IMR-90 (cell line): Measurements from ENCODE around the gene FRMD5. TPM values are rescaled to one million over a fixed set of nuclear protein-coding genes. Genes with fewer than 3 reads are reported as not detected.

Experiments
- ATAC-seq: fragments of 200-7000 bp; cut with Tn5 transposase; 2 replicates; pipeline ENCODE4 v1.9.1; 2020; ENCODE audit warnings: low read depth, mild to moderate bottlenecking, moderate library complexity
- BruUV-seq: library from RNA; stranded (reverse); fragments of 400-500 nt; replicated peaks from 2 replicates; lab custom pipeline; 2021; lab: Mats Ljungman, UMichigan
- CTCF ChIA-PET: fragments of 300-600 bp; formaldehyde crosslinking; extraction: SDS; loops from one replicate; lab custom pipeline; 2021; ENCODE audit warnings: antibody characterized with exemption; lab: Yijun Ruan, JAX
- POLR2A ChIA-PET: fragments of 300-600 bp; sonication (Branson Sonifier 250); formaldehyde crosslinking; loops from one replicate; lab custom pipeline; 2022; ENCODE audit warnings: antibody characterized with exemption; ENCODE audit not compliant: unreplicated experiment; lab: Charles Lee
- DNase-seq: peaks from one replicate; pipeline ENCODE4 v3.0.0; 2013
- H2AFZ ChIP-seq: replicated peaks from 2 replicates; pipeline ENCODE3; 2013; ENCODE audit warnings: low read length, mild to moderate bottlenecking; ENCODE audit not compliant: poor library complexity
- H2AK5ac ChIP-seq: 2 replicates; pipeline ENCODE4 v1.6.1; 2013; ENCODE audit warnings: low read depth, low read length, inconsistent platforms
- H2AK9ac ChIP-seq: replicated peaks from 2 replicates; pipeline ENCODE3; 2013; ENCODE audit warnings: mild to moderate bottlenecking, low read depth, low read length, moderate library complexity; ENCODE audit not compliant: poor library complexity
- H2BK120ac ChIP-seq: 2 replicates; pipeline ENCODE4 v1.6.1; 2013; ENCODE audit warnings: low read depth, low read length, inconsistent platforms
- H2BK15ac ChIP-seq: 3 replicates; pipeline ENCODE4 v1.6.1; 2013; ENCODE audit warnings: low read depth, low read length, inconsistent platforms
- H2BK20ac ChIP-seq: 2 replicates; pipeline ENCODE4 v1.6.1; 2013; ENCODE audit warnings: low read depth, mild to moderate bottlenecking, inconsistent platforms, low read length, moderate library complexity
- H2BK5ac ChIP-seq: 2 replicates; pipeline ENCODE4 v1.6.1; 2013; ENCODE audit warnings: mild to moderate bottlenecking, low read depth, low read length, inconsistent platforms; ENCODE audit not compliant: poor library complexity, severe bottlenecking
- H3K14ac ChIP-seq: replicated peaks from 2 replicates; pipeline ENCODE4 v1.6.1; 2013; ENCODE audit warnings: low read depth, low read length, inconsistent platforms
- H3K18ac ChIP-seq: 2 replicates; pipeline ENCODE4 v1.6.1; 2013; ENCODE audit warnings: low read depth, low read length, control low read depth
- H3K23ac ChIP-seq: 2 replicates; pipeline ENCODE4 v1.6.1; 2013; ENCODE audit warnings: low read depth, low read length, inconsistent platforms
- H3K27ac ChIP-seq: 2 replicates; pipeline ENCODE4 v1.5.1; 2013; ENCODE audit warnings: mild to moderate bottlenecking, control low read depth, low read length; ENCODE audit not compliant: insufficient read depth
- H3K27me3 ChIP-seq: 2 replicates; pipeline ENCODE4 v1.6.1; 2013; ENCODE audit warnings: low read length; ENCODE audit not compliant: control insufficient read depth, insufficient read depth
- H3K36me3 ChIP-seq: 2 replicates; pipeline ENCODE4 v1.6.1; 2013; ENCODE audit warnings: low read length, mixed read lengths; ENCODE audit not compliant: control insufficient read depth, insufficient read depth
- H3K4ac ChIP-seq: 2 replicates; pipeline ENCODE4 v1.6.1; 2013; ENCODE audit warnings: low read depth, low read length, inconsistent platforms
- H3K4me1 ChIP-seq: 2 replicates; pipeline ENCODE4 v1.6.1; 2013; ENCODE audit warnings: low read length, mixed read lengths; ENCODE audit not compliant: control insufficient read depth, insufficient read depth
- H3K4me2 ChIP-seq: 2 replicates; pipeline ENCODE4 v1.6.1; 2013; ENCODE audit warnings: low read depth, mild to moderate bottlenecking, control low read depth, low read length, moderate library complexity
- H3K4me3 ChIP-seq: 2 replicates; pipeline ENCODE4 v1.5.1; 2013; ENCODE audit warnings: low read depth, mild to moderate bottlenecking, control low read depth, low read length, moderate library complexity; ENCODE audit not compliant: insufficient read depth
- H3K56ac ChIP-seq: 2 replicates; pipeline ENCODE4 v1.6.1; 2013; ENCODE audit warnings: low read length, inconsistent platforms; ENCODE audit not compliant: insufficient read depth; ENCODE audit errors: extremely low read depth
- H3K79me1 ChIP-seq, 2 experiments: 2 replicates each; pipeline ENCODE4 v1.6.1; 2013; ENCODE audit warnings: low read length in 2 of 2, inconsistent platforms in 1 of 2, low read depth in 1 of 2
- H3K9ac ChIP-seq: 2 replicates; pipeline ENCODE4 v1.6.1; 2013; ENCODE audit warnings: low read depth, low read length, control low read depth
- H3K9me1 ChIP-seq: 2 replicates; pipeline ENCODE4 v1.6.1; 2013; ENCODE audit warnings: low read length, inconsistent platforms; ENCODE audit not compliant: insufficient read depth
- H3K9me3 ChIP-seq: 2 replicates; pipeline ENCODE4 v1.6.1; 2013; ENCODE audit warnings: low read length; ENCODE audit not compliant: control insufficient read depth, insufficient read depth
- H4K20me1 ChIP-seq: 2 replicates; pipeline ENCODE4 v1.6.1; 2013; ENCODE audit warnings: low read length, inconsistent platforms; ENCODE audit not compliant: insufficient read depth
- H4K5ac ChIP-seq: 2 replicates; pipeline ENCODE4 v1.6.1; 2013; ENCODE audit warnings: mild to moderate bottlenecking, low read depth, low read length, control low read depth
- H4K8ac ChIP-seq, 2 experiments: 2 replicates each; pipeline ENCODE4 v1.6.1; 2013; ENCODE audit warnings: low read depth in 2 of 2, low read length in 2 of 2, control low read depth in 1 of 2, inconsistent platforms in 1 of 2
- H4K91ac ChIP-seq: 2 replicates; pipeline ENCODE4 v1.6.1; 2013; ENCODE audit warnings: low read depth, low read length, inconsistent platforms; ENCODE audit not compliant: insufficient read depth
- BHLHE40 ChIP-seq: fragments of 150-350 bp; IDR thresholded peaks from 2 replicates; pipeline ENCODE4 v1.6.1; 2016; ENCODE audit warnings: mild to moderate bottlenecking, low read depth, low read length
- SMC3 ChIP-seq: fragments of 150-350 bp; IDR thresholded peaks from 2 replicates; pipeline ENCODE4 v1.6.1; 2016; ENCODE audit warnings: low read depth, mild to moderate bottlenecking, antibody characterized with exemption, low read length, moderate library complexity
- USF2 ChIP-seq: fragments of 150-350 bp; IDR thresholded peaks from 2 replicates; pipeline ENCODE4 v1.6.1; 2017; ENCODE audit warnings: mild to moderate bottlenecking, antibody characterized with exemption, low read length, low read depth
- WGBS, 2 experiments: methylation state at CpG; one replicate each; pipeline versions ENCODE4 v1.1.5 to v1.1.7; 2013; ENCODE audit warnings: missing lambda C conversion rate in 2 of 2; ENCODE audit not compliant: insufficient read length in 1 of 2; ENCODE audit errors: extremely low coverage in 2 of 2; 5-methylcytosine and 5-hydroxymethylcytosine counted together
- dilution Hi-C: fragments of 300-500 bp; cut with HindIII; formaldehyde crosslinking; loops from one replicate; pipeline ENCODE4 v1.14.3; 2018; ENCODE audit warnings: low sequenced_read_pairs; ENCODE audit not compliant: unreplicated experiment
- in situ Hi-C: fragments of 300-500 bp; cut with MboI; formaldehyde crosslinking; loops from 3 replicates; pipeline ENCODE4 v1.14.3; 2019; ENCODE audit warnings: low sequenced_read_pairs, inconsistent platforms, mixed read lengths
- intact Hi-C: fragments of 100-400 bp; cut with micrococcal nuclease; formaldehyde crosslinking; loops from 2 replicates; pipeline ENCODE4 v1.10.0; 2022
- polyA plus RNA-seq, 3 experiments: library from polyadenylated mRNA; depleted of rRNA; stranded (reverse); fragments of >200 nt; gene quantifications; 2 replicates each; pipeline ENCODE4 v1.2.3, GENCODE V29; 2012; ENCODE audit warnings: low replicate concordance in 1 of 3
- total RNA-seq: library from RNA; depleted of rRNA; stranded (reverse); fragments of >200 nt; gene quantifications from 2 replicates; pipeline ENCODE4 v1.2.3, GENCODE V29; 2012

Gene FRMD5
- total and polyA plus RNA-seq, 2 of the 4 experiments (the other 2 are of a cell fraction): 4.1 to 5.4 TPM

- H4K91ac ChIP-seq: no peak overlapping the region
- ChIA-PET POLR2A (no interaction called here), CTCF (no interaction called here)
- H3K14ac ChIP-seq: no peak overlapping the region
- TF ChIP-seq BHLHE40: no peak
- TF ChIP-seq SMC3: no peak
- no peak for TF ChIP-seq USF2
- no peak overlapping the region for H3K23ac ChIP-seq
- H2AK9ac ChIP-seq: no peak overlapping the region
- H4K20me1 ChIP-seq: no peaks in the 10 kb centered on the region
- H2BK5ac ChIP-seq: no peak overlapping the region
- BruUV-seq: no TSS peak
- H3K18ac ChIP-seq: no peak overlapping the region
- in situ Hi-C loops: no loop called here
- H4K5ac ChIP-seq: no peak overlapping the region
- no peaks in the 10 kb centered on the region for H3K27me3 ChIP-seq
- H3K79me1 ChIP-seq: no peaks in the 10 kb centered on the region
- dilution Hi-C loops: no loop called here
- no peak overlapping the region for H3K4me3 ChIP-seq
- H3K9ac ChIP-seq: no peak overlapping the region
- ATAC-seq (no peak), DNase-seq (no peak)
- no peak overlapping the region for H2AK5ac ChIP-seq
- no peak overlapping the region for H4K8ac ChIP-seq
- H2BK20ac ChIP-seq: no peak overlapping the region
- H3K36me3 ChIP-seq: no peaks in the 10 kb centered on the region
- no peak overlapping the region for H2BK15ac ChIP-seq
- WGBS, 2 experiments: no CpG with 5 or more reads among the region's 3 CpGs
- H3K4ac ChIP-seq: no peak overlapping the region
- no peak overlapping the region for H3K27ac ChIP-seq
- H3K9me1 ChIP-seq: no peaks in the 10 kb centered on the region
- intact Hi-C loops: no loop called here
- no peak overlapping the region for H3K4me2 ChIP-seq
- no peak overlapping the region for H2BK120ac ChIP-seq
- H3K9me3 ChIP-seq: no peaks in the 10 kb centered on the region
- no peaks in the 10 kb centered on the region for H3K4me1 ChIP-seq
- no peak overlapping the region for H2AFZ ChIP-seq
- H3K56ac ChIP-seq: no peak overlapping the region
These were observed 149.9 kb downstream of the FRMD5 start for GRCh38 chr15:44045217-44045616.
